ENCODE results near the gene TGM6.
"Not testable (repeated sequence)": the region's sequence is repeated elsewhere in the genome, so short reads cannot be mapped to it uniquely, and the experiment has no call there.

Gene TGM6

GRCh38 chr20:2397595-2398145 lies 17.0 kb downstream of the TGM6 start:
- Histone ChIP-seq H4K20me1 (no peaks in the 10 kb centered on the region), H3K4me1 (peaks cover 0 to 11% (median 2%) of the 10 kb centered on the region in 10 experiments; a peak in 8 of 20 replicates), H3K4me3 (peak overlapping the region in 2 of 10 experiments; percentile 10 to 28; a peak in 3 of 20 replicates), H3K36me3 (0 out of 22 replicates have a peak, but pooled peaks cover 0 to 7% (median 0%) of the 10 kb centered on the region in 11 experiments), H3K9me3 (replicated peaks in 1 of 11) (peaks cover 9 to 32% (median 12%) of the 10 kb centered on the region in 11 experiments; a peak in 21 of 22 replicates), H3K27me3 (peaks cover 0 to 5% (median 0%) of the 10 kb centered on the region in 11 experiments; a peak in 1 of 22 replicates), H3K27ac (no peak overlapping the region), H3K4me2 (peak overlapping the region in 5 of 11 experiments; percentile 22 to 32 (median 25); a peak in 6 of 22 replicates), H3K9ac (no peak overlapping the region)
- TF ChIP-seq Cebpa-rat (IDR thresholded peaks at IDR 0.05): no peak

- Histone ChIP-seq H3K9me3 (replicated peaks in 1 of 11) (peaks cover 9 to 32% (median 12%) of the 10 kb centered on the region in 11 experiments; a peak in 21 of 22 replicates), H3K4me2 (no peak overlapping the region), H4K20me1 (no peaks in the 10 kb centered on the region), H3K4me1 (peaks cover 0 to 11% (median 2%) of the 10 kb centered on the region in 10 experiments; a peak in 8 of 20 replicates), H3K27me3 (peaks cover 0 to 5% (median 0%) of the 10 kb centered on the region in 11 experiments; a peak in 1 of 22 replicates), H3K27ac (no peak overlapping the region), H3K4me3 (peak overlapping the region in 1 of 10 experiments; percentile 28; a peak in 2 of 20 replicates), H3K36me3 (0 out of 22 replicates have a peak, but pooled peaks cover 0 to 7% (median 0%) of the 10 kb centered on the region in 11 experiments), H3K9ac (no peak overlapping the region)
- TF ChIP-seq Cebpa-rat (IDR thresholded peaks at IDR 0.05): no peak
Measured at GRCh38 chr20:2398449-2398848, 17.7 kb downstream of the TGM6 start.

GRCh38 chr20:2399390-2399789 lies 18.7 kb downstream of the TGM6 start:
- H3K36me3 ChIP-seq: 0 out of 22 replicates have a peak, but pooled peaks cover 0 to 7% (median 0%) of the 10 kb centered on the region in 11 experiments
- TF ChIP-seq Cebpa-rat (IDR thresholded peaks at IDR 0.05): no peak
- no peak overlapping the region for H3K9ac ChIP-seq
- no peaks in the 10 kb centered on the region for H4K20me1 ChIP-seq
- H3K27ac ChIP-seq: no peak overlapping the region
- no peak overlapping the region for H3K4me2 ChIP-seq
- H3K4me1 ChIP-seq: peaks cover 0 to 11% (median 2%) of the 10 kb centered on the region in 10 experiments; a peak in 8 of 20 replicates
- peaks cover 9 to 35% (median 14%) of the 10 kb centered on the region in 11 experiments; a peak in 21 of 22 replicates for H3K9me3 ChIP-seq (replicated peaks in 1 of 11)
- peaks cover 0 to 5% (median 0%) of the 10 kb centered on the region in 11 experiments; a peak in 1 of 22 replicates for H3K27me3 ChIP-seq
- H3K4me3 ChIP-seq: no peak overlapping the region

GRCh38 chr20:2400290-2400689 lies 19.6 kb downstream of the TGM6 start:
- Histone ChIP-seq H4K20me1 (no peaks in the 10 kb centered on the region), H3K4me3 (no peak overlapping the region), H3K4me2 (no peak overlapping the region), H3K9me3 (replicated peaks in 1 of 11) (peaks cover 9 to 44% (median 22%) of the 10 kb centered on the region in 11 experiments), H3K36me3 (0 out of 22 replicates have a peak, but pooled peaks cover 0 to 7% (median 0%) of the 10 kb centered on the region in 11 experiments), H3K27ac (no peak overlapping the region), H3K27me3 (0 out of 22 replicates have a peak, but pooled peaks cover 0 to 2% (median 0%) of the 10 kb centered on the region in 11 experiments), H3K9ac (no peak overlapping the region), H3K4me1 (peaks cover 0 to 11% (median 2%) of the 10 kb centered on the region in 10 experiments; a peak in 8 of 20 replicates)
- TF ChIP-seq Cebpa-rat (IDR thresholded peaks at IDR 0.05): no peak

- H3K9me3 ChIP-seq (replicated peaks in 1 of 11): peaks cover 9 to 42% (median 22%) of the 10 kb centered on the region in 11 experiments
- H4K20me1 ChIP-seq: no peaks in the 10 kb centered on the region
- H3K36me3 ChIP-seq: 0 out of 22 replicates have a peak, but pooled peaks cover 0 to 7% (median 0%) of the 10 kb centered on the region in 11 experiments
- no peak overlapping the region for H3K27ac ChIP-seq
- peaks cover 0 to 11% (median 2%) of the 10 kb centered on the region in 10 experiments; a peak in 8 of 20 replicates for H3K4me1 ChIP-seq
- H3K9ac ChIP-seq: no peak overlapping the region
- no peaks in the 10 kb centered on the region for H3K27me3 ChIP-seq
- no peak for TF ChIP-seq Cebpa-rat (IDR thresholded peaks at IDR 0.05)
- no peak overlapping the region for H3K4me3 ChIP-seq
- H3K4me2 ChIP-seq: no peak overlapping the region
Measured at GRCh38 chr20:2401527-2401926, 20.8 kb downstream of the TGM6 start.

- no peak for TF ChIP-seq Cebpa-rat (IDR thresholded peaks at IDR 0.05)
- Histone ChIP-seq H3K27me3 (no peaks in the 10 kb centered on the region), H3K4me2 (no peak overlapping the region), H3K4me1 (peaks cover 0 to 7% (median 2%) of the 10 kb centered on the region in 10 experiments; a peak in 7 of 20 replicates), H3K9me3 (replicated peaks in 1 of 11) (peaks cover 9 to 33% (median 19%) of the 10 kb centered on the region in 11 experiments), H4K20me1 (no peaks in the 10 kb centered on the region), H3K36me3 (0 out of 22 replicates have a peak, but pooled peaks cover 0 to 4% (median 0%) of the 10 kb centered on the region in 11 experiments), H3K9ac (no peak overlapping the region), H3K27ac (no peak overlapping the region), H3K4me3 (no peak overlapping the region)
Measured at GRCh38 chr20:2402271-2402980, 21.7 kb downstream of the TGM6 start.

- Histone ChIP-seq H3K27ac (no peak overlapping the region), H3K27me3 (no peaks in the 10 kb centered on the region), H3K4me2 (no peak overlapping the region), H3K4me3 (no peak overlapping the region), H3K9me3 (replicated peaks in 1 of 11) (peaks cover 0 to 23% (median 10%) of the 10 kb centered on the region in 11 experiments; a peak in 14 of 22 replicates), H3K36me3 (no peaks in the 10 kb centered on the region), H3K9ac (no peak overlapping the region), H4K20me1 (no peaks in the 10 kb centered on the region), H3K4me1 (peaks cover 0 to 4% (median 0%) of the 10 kb centered on the region in 10 experiments; a peak in 2 of 20 replicates)
- no peak for TF ChIP-seq Cebpa-rat (IDR thresholded peaks at IDR 0.05)
Measured at GRCh38 chr20:2403291-2404052, 22.8 kb downstream of the TGM6 start.

GRCh38 chr20:2405693-2406065 lies 25.0 kb downstream of the TGM6 start:
- no peak for TF ChIP-seq Cebpa-rat (IDR thresholded peaks at IDR 0.05)
- Histone ChIP-seq H3K9ac (no peak overlapping the region), H3K27me3 (no peaks in the 10 kb centered on the region), H3K4me1 (no peaks in the 10 kb centered on the region), H3K27ac (no peak overlapping the region), H4K20me1 (no peaks in the 10 kb centered on the region), H3K9me3 (replicated peaks in 1 of 11) (peaks cover 0 to 16% (median 9%) of the 10 kb centered on the region in 11 experiments; a peak in 11 of 22 replicates), H3K36me3 (no peaks in the 10 kb centered on the region), H3K4me2 (no peak overlapping the region), H3K4me3 (no peak overlapping the region)

GRCh38 chr20:2407355-2407754 lies 26.7 kb downstream of the TGM6 start:
- not testable (repeated sequence) for H4K20me1 ChIP-seq, H3K9ac ChIP-seq, H3K4me1 ChIP-seq

More at GRCh38 chr20:2407355-2407754, 26.7 kb downstream of the TGM6 start:
- not testable (repeated sequence) for H3K4me3 ChIP-seq, H3K36me3 ChIP-seq, H3K4me2 ChIP-seq, H3K27me3 ChIP-seq, H3K27ac ChIP-seq
- peaks cover 0 to 16% (median 9%) of the 10 kb centered on the region in 11 experiments; a peak in 11 of 22 replicates for H3K9me3 ChIP-seq (replicated peaks in 1 of 11)
